Spleen (tissue), 11 donors: ENCODE measurements around the gene TANC1. TPM values are rescaled to one million over a fixed set of nuclear protein-coding genes. Genes with fewer than 3 reads are reported as not detected.
A peak's percentile ranks its signal among the peaks of the same experiment; 100 is the strongest.

ENCODE experiments used
- DNase-seq: peaks from one replicate; pipeline ENCODE4 v3.0.0-alpha.2; 2020
- H3K27ac ChIP-seq, 8 donors: fragments of 200-600 bp; sonication (generic) in 7 of 8; 1 replicate in 4 of 8; 2 replicates in 4 of 8; pipeline versions ENCODE4 v1.5.0 to v1.8.0; 2016 to 2021; ENCODE audit warnings: inconsistent platforms in 4 of 8, mild to moderate bottlenecking in 4 of 8, moderate library complexity in 1 of 8
- H3K27me3 ChIP-seq, 7 donors: fragments of 200-600 bp; sonication (generic) in 6 of 7; replicated peaks in 1 of 7; 1 replicate in 4 of 7; 2 replicates in 3 of 7; pipeline versions ENCODE4 v1.5.0 to v1.8.0; 2016 to 2021; ENCODE audit warnings: inconsistent platforms in 3 of 7, mild to moderate bottlenecking in 1 of 7
- H3K36me3 ChIP-seq, 6 donors: fragments of 200-600 bp; sonication (generic) in 5 of 6; 1 replicate in 4 of 6; 2 replicates in 2 of 6; pipeline versions ENCODE4 v1.5.0 to v1.8.0; 2016 to 2021; ENCODE audit warnings: inconsistent platforms in 2 of 6
- H3K4me1 ChIP-seq, 6 donors: fragments of 200-600 bp; sonication (generic) in 5 of 6; 1 replicate in 3 of 6; 2 replicates in 3 of 6; pipeline versions ENCODE4 v1.5.0 to v1.8.0; 2016 to 2021; ENCODE audit warnings: inconsistent platforms in 3 of 6
- H3K4me3 ChIP-seq, 8 donors: fragments of 200-600 bp; sonication (generic) in 7 of 8; 1 replicate in 4 of 8; 2 replicates in 4 of 8; pipeline versions ENCODE4 v1.5.0 to v1.8.0; 2016 to 2021; ENCODE audit warnings: inconsistent platforms in 4 of 8, mild to moderate bottlenecking in 4 of 8, moderate library complexity in 2 of 8
- H3K9me3 ChIP-seq, 8 donors: fragments of 200-600 bp; sonication (generic) in 7 of 8; 1 replicate in 4 of 8; 2 replicates in 4 of 8; pipeline versions ENCODE4 v1.5.0 to v1.8.0; 2016 to 2021; ENCODE audit warnings: inconsistent platforms in 4 of 8
- POLR2A ChIP-seq, 3 donors: fragments of 450-650 bp; IDR thresholded peaks; one replicate each; pipeline ENCODE4 v1.5.1; 2017; ENCODE audit warnings: antibody characterized with exemption in 3 of 3, mild to moderate bottlenecking in 1 of 3
- POLR2AphosphoS5 ChIP-seq, 3 donors: sonication (generic); formaldehyde crosslinking; IDR thresholded peaks; one replicate each; pipeline ENCODE4 v1.5.1; 2017; ENCODE audit warnings: antibody characterized with exemption in 3 of 3
- WGBS, 5 donors: extraction: QIAGEN DNeasy Blood & Tissue Kit in 3 of 5; methylation state at CpG; one replicate each; pipeline versions ENCODE4 v1.1.5 to v1.1.7; 2013 to 2018; 5-methylcytosine and 5-hydroxymethylcytosine counted together
- intact Hi-C: fragments of 100-400 bp; cut with DNase I; formaldehyde crosslinking; loops from one replicate; pipeline ENCODE4 v1.15.0; 2023; ENCODE audit warnings: low total_unique reads
- polyA plus RNA-seq, 3 donors: library from polyadenylated mRNA; stranded (reverse); fragments of 200-250 nt; gene quantifications; one replicate each; pipeline ENCODE4 v1.2.1, GENCODE V29; 2013
- total RNA-seq, 7 donors: library from RNA; depleted of rRNA in 3 of 7; stranded (reverse); fragments of >200 nt in 3 of 7; fragmentation: NEBNext Ultra II Directional in 4 of 7; extraction: Animal tissue kit (Norgen Biotek cat#: 25700) in 4 of 7; gene quantifications; one replicate each; pipeline versions ENCODE4 v1.1.0 to v1.2.1, GENCODE V29; 2016 to 2021
- TF ChIP-seq, protein P1 (sequence below), 11 experiments: fragments of 200-600 bp in 7 of 11; fragments of 450-650 bp in 4 of 11; sonication (generic) in 4 of 11; IDR thresholded peaks in 8 of 11; conservative IDR thresholded peaks in 3 of 11; 1 replicate in 7 of 11; 2 replicates in 4 of 11; pipeline versions ENCODE4 v1.4.0 to v1.8.0; 2016 to 2021; ENCODE audit warnings: antibody characterized with exemption in 11 of 11, inconsistent platforms in 4 of 11, mild to moderate bottlenecking in 1 of 11
- donor health status: healthy with polysubstance abuse.
- donor health status: DM: no; HTN: no; CAD: no; lungs with moderate emphysema.
- donor health status: DM: no; HTN: no; CAD: no.
- donor health status: Bipolar disorder and iron deficiency.
- donor health status: healthy.
- donor health status: DM: no; HTN: no; CAD: no.
- donor health status: DM: yes; HTN: yes; CAD: no.

The TANC1 gene
- total and polyA plus RNA-seq, 10 donors = 3.1 to 28.2 (median 21.7) TPM

DNA sequence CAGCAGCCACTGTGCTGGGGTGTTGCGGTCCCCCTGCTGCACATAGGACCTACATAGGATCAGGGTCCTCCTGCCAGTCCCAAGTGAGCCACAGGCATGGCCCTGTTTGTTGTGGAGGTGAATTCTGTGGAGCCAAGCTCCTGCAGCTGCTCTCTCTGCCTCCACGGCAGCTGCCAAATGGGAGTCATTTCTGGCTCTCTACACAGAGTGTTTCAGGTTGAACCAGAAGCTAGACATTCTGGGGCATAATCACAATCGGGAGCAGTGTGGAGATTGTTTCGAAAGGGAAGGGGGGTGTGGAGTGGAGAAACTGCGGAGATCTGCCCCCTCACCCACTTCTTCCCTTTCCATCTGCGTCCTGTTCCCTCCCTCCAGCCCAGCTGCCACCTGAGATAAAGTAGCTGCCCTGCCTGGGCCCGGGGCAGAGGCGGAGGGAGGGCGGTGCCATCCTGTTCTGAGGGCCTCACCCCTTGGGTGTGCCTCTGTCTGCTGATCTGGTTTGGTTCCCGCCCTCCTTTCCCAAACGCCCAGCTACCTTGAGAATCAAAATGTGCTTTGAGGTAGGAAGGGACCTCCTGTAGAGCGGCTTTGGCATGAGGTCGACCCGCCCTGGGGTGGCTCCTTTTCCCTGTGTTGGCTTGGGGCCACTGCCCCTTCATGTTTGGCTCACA, 178.7 kb downstream of the TANC1 start:
- intact Hi-C loops = no loop called here
- no peaks in the 10 kb centered on the region for H3K9me3 ChIP-seq
- no peak for DNase-seq
- H3K36me3 ChIP-seq = peaks cover 0 to 14% (median 0%) of the 10 kb centered on the region in 6 donors
- peak overlapping the region in 1 of 8 donors; percentile 16 for H3K27ac ChIP-seq
- peak; percentile 28 to 67 (median 51) for TF ChIP-seq POLR2AphosphoS5 (IDR thresholded peaks at IDR 0.05)
- TF ChIP-seq, protein P1, sequence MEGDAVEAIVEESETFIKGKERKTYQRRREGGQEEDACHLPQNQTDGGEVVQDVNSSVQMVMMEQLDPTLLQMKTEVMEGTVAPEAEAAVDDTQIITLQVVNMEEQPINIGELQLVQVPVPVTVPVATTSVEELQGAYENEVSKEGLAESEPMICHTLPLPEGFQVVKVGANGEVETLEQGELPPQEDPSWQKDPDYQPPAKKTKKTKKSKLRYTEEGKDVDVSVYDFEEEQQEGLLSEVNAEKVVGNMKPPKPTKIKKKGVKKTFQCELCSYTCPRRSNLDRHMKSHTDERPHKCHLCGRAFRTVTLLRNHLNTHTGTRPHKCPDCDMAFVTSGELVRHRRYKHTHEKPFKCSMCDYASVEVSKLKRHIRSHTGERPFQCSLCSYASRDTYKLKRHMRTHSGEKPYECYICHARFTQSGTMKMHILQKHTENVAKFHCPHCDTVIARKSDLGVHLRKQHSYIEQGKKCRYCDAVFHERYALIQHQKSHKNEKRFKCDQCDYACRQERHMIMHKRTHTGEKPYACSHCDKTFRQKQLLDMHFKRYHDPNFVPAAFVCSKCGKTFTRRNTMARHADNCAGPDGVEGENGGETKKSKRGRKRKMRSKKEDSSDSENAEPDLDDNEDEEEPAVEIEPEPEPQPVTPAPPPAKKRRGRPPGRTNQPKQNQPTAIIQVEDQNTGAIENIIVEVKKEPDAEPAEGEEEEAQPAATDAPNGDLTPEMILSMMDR (IDR thresholded peaks at IDR 0.05 in 8 of 11, conservative IDR thresholded peaks at IDR 0.05 in 3 of 11) = no peak
- no peak overlapping the region for H3K4me3 ChIP-seq
- H3K27me3 ChIP-seq = peaks cover 0 to 8% (median 0%) of the 10 kb centered on the region in 7 donors
- 24 to 39% (median 31%) methylated on average over 11 to 14 of the region's 14 CpGs for WGBS, 5 donors
- peaks cover 0 to 38% (median 15%) of the 10 kb centered on the region in 6 donors for H3K4me1 ChIP-seq

DNA sequence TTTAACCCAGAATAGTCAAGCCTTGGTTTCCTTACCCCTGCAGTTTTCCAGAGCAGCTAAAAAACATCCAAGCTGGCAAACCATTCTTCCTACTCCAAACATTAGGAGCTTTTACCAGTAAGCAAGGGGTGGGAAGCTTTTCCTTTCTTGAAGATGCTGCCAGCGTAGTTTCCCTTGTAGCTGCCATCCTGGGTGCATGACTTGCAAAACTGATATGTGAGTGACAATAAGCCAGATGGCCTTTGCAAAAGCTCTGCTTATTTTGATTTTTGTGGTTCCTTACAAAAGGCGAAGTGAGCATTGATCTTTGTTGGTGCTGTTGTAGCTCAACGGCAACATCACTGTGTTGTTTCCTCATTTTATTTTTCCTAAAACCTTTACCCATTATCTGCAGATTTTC, 179.2 kb downstream of the TANC1 start:
- intact Hi-C loops = no loop called here
- H3K27ac ChIP-seq = peak overlapping the region in 1 of 8 donors; percentile 16
- H3K4me3 ChIP-seq = no peak overlapping the region
- TF ChIP-seq, protein P1 (IDR thresholded peaks at IDR 0.05 in 8 of 11, conservative IDR thresholded peaks at IDR 0.05 in 3 of 11) = no peak
- TF ChIP-seq POLR2AphosphoS5 (IDR thresholded peaks at IDR 0.05) = no peak
- TF ChIP-seq POLR2A (IDR thresholded peaks at IDR 0.05) = no peak
- H3K27me3 ChIP-seq = peaks cover 0 to 8% (median 0%) of the 10 kb centered on the region in 7 donors
- 49 to 59% (median 58%) methylated on average over 3 of the region's 3 CpGs for WGBS, 5 donors
- no peaks in the 10 kb centered on the region for H3K9me3 ChIP-seq
- H3K4me1 ChIP-seq = peaks cover 0 to 38% (median 15%) of the 10 kb centered on the region in 6 donors
- DNase-seq = no peak
- peaks cover 0 to 14% (median 0%) of the 10 kb centered on the region in 6 donors for H3K36me3 ChIP-seq

DNA sequence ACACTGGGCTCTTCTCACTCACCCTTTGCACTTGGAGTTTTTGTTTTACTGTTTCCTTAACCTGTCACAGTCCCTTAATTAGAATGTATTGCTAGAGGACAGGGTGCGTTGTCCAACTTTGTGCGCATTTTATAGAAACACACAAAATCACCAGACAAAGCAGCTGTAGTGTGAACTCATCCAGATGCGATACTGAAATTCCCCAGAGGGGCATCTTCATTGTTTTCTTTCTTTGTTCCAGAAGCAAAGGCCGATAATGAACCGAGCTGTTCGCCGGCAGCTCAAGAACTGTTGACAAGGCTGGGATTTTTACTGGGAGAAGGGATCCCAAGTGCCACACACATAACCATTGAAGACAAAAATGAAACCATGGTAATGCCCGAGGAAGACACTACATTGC, 180.5 kb downstream of the TANC1 start:
- Histone ChIP-seq H3K27ac (no peak overlapping the region), H3K9me3 (no peaks in the 10 kb centered on the region), H3K4me3 (no peak overlapping the region), H3K27me3 (peaks cover 0 to 8% (median 0%) of the 10 kb centered on the region in 7 donors), H3K36me3 (peaks cover 0 to 22% (median 0%) of the 10 kb centered on the region in 6 donors), H3K4me1 (peaks cover 0 to 45% (median 19%) of the 10 kb centered on the region in 6 donors)
- WGBS, 5 donors = 83 to 97% (median 96%) methylated on average over 8 of the region's 8 CpGs
- TF ChIP-seq POLR2AphosphoS5 (IDR thresholded peaks at IDR 0.05) (no peak), POLR2A (IDR thresholded peaks at IDR 0.05) (no peak)
- TF ChIP-seq, protein P1 (IDR thresholded peaks at IDR 0.05 in 8 of 11, conservative IDR thresholded peaks at IDR 0.05 in 3 of 11) = no peak
- intact Hi-C loops = no loop called here
- no peak for DNase-seq

DNA sequence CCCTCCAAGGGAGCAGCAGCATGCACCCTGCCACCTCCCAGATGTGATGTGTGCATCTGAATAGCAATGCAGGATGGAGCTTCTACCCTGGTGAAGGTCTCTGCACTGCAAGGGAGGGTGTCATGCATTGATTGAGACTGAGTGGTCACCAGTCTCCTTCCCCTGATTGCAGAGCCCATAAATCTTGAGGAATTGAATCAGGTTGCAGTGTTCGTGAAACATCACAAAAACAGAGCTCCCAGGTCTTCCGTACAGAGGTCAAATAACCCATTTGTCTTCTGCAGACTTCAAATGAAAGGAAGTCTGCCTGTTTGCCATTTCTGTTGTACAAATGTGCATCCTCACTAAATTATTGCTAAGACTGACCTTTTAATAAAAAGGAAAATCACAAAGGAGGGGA, 181.3 kb downstream of the TANC1 start:
- Histone ChIP-seq H3K9me3 (no peaks in the 10 kb centered on the region), H3K4me1 (peaks cover 0 to 47% (median 19%) of the 10 kb centered on the region in 6 donors), H3K27ac (no peak overlapping the region), H3K4me3 (no peak overlapping the region), H3K36me3 (peaks cover 0 to 22% (median 0%) of the 10 kb centered on the region in 6 donors), H3K27me3 (peaks cover 0 to 8% (median 0%) of the 10 kb centered on the region in 7 donors)
- no peak for DNase-seq
- intact Hi-C loops = no loop called here
- TF ChIP-seq POLR2AphosphoS5 (IDR thresholded peaks at IDR 0.05) (no peak), POLR2A (IDR thresholded peaks at IDR 0.05) (no peak)
- TF ChIP-seq, protein P1 (IDR thresholded peaks at IDR 0.05 in 8 of 11, conservative IDR thresholded peaks at IDR 0.05 in 3 of 11) = no peak
- WGBS, 5 donors = 48 to 73% (median 61%) methylated on average over 2 of the region's 2 CpGs
